ENCODE data around the gene TAC4.

DNA sequence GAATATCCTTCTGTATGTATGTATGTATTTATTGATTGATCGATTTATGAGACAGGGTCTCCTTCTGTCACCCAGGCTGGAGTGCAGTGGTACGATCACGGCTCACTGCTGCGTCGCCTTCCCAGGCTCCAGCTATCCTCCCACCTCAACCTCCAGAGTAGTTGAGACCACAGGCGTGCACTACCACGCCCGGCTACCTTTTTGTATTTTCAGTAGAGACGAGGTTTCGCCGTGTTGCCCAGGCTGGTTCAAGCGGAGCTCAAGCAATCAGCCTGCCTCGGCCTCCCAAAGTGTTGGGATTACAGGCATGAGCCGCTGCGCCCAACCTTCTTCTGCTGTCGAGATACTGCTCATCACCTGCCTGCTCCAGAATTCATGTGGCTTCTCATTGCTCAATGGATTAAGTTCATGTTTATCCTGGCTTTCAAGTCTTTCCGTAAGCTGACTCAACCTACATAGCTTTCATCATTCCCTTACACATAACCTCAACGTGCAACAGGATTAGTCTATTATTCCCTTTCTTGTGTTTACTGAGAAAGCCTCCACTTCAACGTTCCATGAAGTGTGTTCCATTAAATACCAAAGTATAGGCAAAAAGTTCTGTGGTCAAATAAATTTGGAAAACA, 13.6 kb downstream of the TAC4 start:
- TF ChIP-seq, protein P1, sequence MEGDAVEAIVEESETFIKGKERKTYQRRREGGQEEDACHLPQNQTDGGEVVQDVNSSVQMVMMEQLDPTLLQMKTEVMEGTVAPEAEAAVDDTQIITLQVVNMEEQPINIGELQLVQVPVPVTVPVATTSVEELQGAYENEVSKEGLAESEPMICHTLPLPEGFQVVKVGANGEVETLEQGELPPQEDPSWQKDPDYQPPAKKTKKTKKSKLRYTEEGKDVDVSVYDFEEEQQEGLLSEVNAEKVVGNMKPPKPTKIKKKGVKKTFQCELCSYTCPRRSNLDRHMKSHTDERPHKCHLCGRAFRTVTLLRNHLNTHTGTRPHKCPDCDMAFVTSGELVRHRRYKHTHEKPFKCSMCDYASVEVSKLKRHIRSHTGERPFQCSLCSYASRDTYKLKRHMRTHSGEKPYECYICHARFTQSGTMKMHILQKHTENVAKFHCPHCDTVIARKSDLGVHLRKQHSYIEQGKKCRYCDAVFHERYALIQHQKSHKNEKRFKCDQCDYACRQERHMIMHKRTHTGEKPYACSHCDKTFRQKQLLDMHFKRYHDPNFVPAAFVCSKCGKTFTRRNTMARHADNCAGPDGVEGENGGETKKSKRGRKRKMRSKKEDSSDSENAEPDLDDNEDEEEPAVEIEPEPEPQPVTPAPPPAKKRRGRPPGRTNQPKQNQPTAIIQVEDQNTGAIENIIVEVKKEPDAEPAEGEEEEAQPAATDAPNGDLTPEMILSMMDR (conservative IDR thresholded peaks at IDR 0.05; ENCODE audit: low read depth, low read length) = no peak
- no peak for TF ChIP-seq EZH2 (IDR thresholded peaks at IDR 0.05; ENCODE audit: borderline replicate concordance, low read depth, low read length, poor library complexity, severe bottlenecking)

Data from A673 (cell line).